ENCODE measurements around the gene GM2A. TPM values are rescaled to one million over a fixed set of nuclear protein-coding genes. Genes with fewer than 3 reads are reported as not detected.
A peak's percentile ranks its signal among the peaks of the same experiment; 100 is the strongest.
"Not testable (repeated sequence)": the region's sequence is repeated elsewhere in the genome, so short reads cannot be mapped to it uniquely, and the experiment has no call there.

The GM2A gene
- total RNA-seq, 2 donors from 2014 or later, result 19.4 to 28.2 TPM

DNA sequence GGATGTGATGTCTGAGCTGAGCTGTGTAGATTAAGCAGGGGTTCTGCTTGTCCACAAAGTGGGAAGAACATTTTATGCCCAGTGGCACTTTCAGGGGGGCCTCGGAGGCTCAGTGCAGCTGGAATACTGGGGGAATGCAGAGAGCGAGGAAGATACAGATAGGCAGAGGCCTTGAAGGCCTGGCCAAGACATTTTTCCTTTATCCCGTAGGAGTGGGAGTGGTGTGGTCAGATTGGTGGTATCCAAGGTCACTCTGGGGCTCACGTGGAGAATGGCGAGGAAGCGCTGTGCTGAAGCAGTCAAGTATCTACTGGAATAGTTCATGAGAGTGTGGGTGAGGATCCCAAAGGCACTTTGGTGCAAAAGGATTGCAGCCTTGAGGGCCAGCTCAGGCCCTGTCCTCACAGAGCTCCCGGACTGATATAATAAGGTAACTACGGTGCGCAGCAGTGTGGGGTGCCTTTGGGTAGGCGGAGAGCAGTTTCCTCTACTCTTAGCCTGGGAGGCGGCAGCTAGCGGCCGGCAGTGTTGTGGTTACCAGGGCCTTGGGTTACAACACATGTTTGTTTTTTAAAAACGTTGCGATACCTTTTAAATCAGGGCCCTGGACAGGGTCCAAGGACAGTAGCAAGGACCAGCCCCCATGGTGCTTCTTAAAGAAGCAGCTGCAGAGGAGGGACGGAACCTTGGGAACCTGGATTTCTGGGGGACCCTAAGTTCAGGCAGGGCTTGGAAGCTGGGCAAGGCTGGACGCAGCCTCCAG lies 18.3 kb upstream of the GM2A start:
- DNase-seq (peak in 1 of 2 donors; percentile 29), ATAC-seq (replicated peaks in 1 of 2) (peak; percentile 70 to 79)
- Mint-ChIP-seq H3K27me3 (ENCODE audit: low read depth) (no peaks in the 10 kb centered on the region), H3K27ac (no peak overlapping the region), H3K9me3 (no peaks in the 10 kb centered on the region), H3K4me1 (ENCODE audit: low read depth) (peaks cover 12% of the 10 kb centered on the region), H3K4me3 (peak overlapping the region; percentile 14 to 20), H3K36me3 (ENCODE audit: insufficient read depth in 2 of 2) (no peaks in the 10 kb centered on the region)

DNA sequence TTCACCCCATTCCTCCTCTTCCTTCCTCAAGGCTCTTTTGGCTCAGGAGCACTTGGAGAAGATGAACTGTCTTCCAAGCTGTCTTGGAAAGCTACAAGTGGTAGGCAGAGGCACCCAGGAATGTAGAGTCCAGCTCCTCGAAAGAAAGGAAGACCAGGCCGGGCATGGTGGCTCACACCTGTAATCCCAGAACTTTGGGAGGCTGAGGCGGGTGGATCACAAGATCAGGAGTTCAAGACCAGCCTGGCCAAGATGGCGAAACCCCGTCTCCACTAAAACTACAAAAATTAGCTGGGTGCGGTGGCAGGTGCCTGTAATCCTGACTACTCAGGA lies 17.8 kb upstream of the GM2A start:
- H3K4me3 Mint-ChIP-seq; H3K27ac Mint-ChIP-seq; H3K9me3 Mint-ChIP-seq; H3K36me3 Mint-ChIP-seq (ENCODE audit: insufficient read depth in 2 of 2); DNase-seq; H3K27me3 Mint-ChIP-seq (ENCODE audit: low read depth); ATAC-seq (replicated peaks in 1 of 2): not testable (repeated sequence)
- H3K4me1 Mint-ChIP-seq (ENCODE audit: low read depth), result peaks cover 12% of the 10 kb centered on the region

DNA sequence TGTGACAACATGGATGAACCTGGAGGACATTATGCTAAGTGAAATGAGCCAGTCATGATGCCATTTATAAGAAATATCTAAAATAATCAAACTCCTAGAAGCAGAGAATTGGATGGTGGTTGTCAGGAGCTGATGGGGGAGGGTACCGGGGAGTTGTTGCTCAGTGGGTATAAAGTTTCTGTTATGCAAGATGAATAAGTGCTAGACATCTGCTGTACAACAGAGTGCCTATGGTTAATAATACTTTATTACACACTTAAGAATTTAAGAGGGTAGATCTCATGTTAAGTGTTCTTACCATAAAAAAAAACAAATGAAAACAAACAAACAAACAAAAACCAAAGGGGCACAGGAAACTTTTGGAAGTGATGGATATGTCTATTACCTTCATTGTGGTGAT lies 16.1 kb upstream of the GM2A start:
- Mint-ChIP-seq H3K9me3 (no peaks in the 10 kb centered on the region), H3K4me3 (no peak overlapping the region), H3K36me3 (ENCODE audit: insufficient read depth in 2 of 2) (no peaks in the 10 kb centered on the region), H3K27me3 (ENCODE audit: low read depth) (no peaks in the 10 kb centered on the region), H3K27ac (no peak overlapping the region), H3K4me1 (ENCODE audit: low read depth) (peaks cover 18% of the 10 kb centered on the region)
- DNase-seq, result no peak
- no peak for ATAC-seq (replicated peaks in 1 of 2)

DNA sequence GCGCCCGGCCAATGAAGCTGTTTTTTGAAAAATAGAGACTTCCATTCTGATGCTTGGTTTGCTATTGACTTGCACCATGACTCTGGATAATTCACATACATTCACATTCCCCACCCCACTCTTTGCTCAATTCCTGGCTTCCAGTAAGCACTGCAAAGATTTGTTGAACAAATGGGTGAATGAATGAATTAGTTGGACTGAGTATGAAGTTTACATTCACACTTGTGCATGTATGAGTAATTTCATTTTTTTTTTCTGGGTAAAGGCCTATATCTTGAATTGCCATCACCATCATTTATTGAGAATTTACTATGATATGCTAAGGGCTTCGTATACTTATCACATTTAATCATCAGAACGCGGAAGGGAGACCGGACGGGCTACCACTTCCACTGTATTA lies 15.3 kb upstream of the GM2A start:
- no peak overlapping the region for H3K27ac Mint-ChIP-seq
- no peak overlapping the region for H3K4me3 Mint-ChIP-seq
- H3K36me3 Mint-ChIP-seq (ENCODE audit: insufficient read depth in 2 of 2), result no peaks in the 10 kb centered on the region

DNA sequence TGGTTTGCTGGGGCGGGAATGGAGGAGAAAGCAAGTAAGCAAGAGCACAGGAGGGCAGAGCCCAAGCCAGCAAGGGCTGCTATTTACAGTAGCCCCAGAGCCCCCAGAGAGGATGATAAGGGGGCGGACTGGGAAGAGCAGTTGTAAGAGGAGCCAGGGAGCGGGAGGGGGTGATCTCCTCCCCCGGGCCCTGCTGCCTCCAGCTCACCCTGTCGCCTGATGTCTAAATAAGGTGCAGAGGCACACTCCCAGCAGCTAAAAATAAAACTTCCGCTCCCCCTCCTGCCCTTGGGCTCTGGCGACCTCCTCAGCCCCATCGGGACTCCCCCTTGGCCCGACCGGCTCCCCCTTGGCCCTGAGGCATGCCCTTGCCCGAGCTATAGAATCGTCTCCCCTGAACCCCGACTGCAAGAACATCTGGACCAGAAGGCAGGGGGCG lies 14.7 kb upstream of the GM2A start:
- Mint-ChIP-seq H3K27me3 (ENCODE audit: low read depth) (no peaks in the 10 kb centered on the region), H3K4me1 (ENCODE audit: low read depth) (peaks cover 20% of the 10 kb centered on the region), H3K36me3 (ENCODE audit: insufficient read depth in 2 of 2) (no peaks in the 10 kb centered on the region), H3K9me3 (no peaks in the 10 kb centered on the region), H3K4me3 (peak overlapping the region in 1 of 2 donors; percentile 32), H3K27ac (no peak overlapping the region)
- no peak for DNase-seq
- ATAC-seq (replicated peaks in 1 of 2), result no peak

More for the DNA sequence above, 15.3 kb upstream of the GM2A start:
- peaks cover 18% of the 10 kb centered on the region for H3K4me1 Mint-ChIP-seq (ENCODE audit: low read depth)
- ATAC-seq (replicated peaks in 1 of 2) (no peak), DNase-seq (no peak)
- H3K27me3 Mint-ChIP-seq (ENCODE audit: low read depth), result no peaks in the 10 kb centered on the region
- no peaks in the 10 kb centered on the region for H3K9me3 Mint-ChIP-seq

DNA sequence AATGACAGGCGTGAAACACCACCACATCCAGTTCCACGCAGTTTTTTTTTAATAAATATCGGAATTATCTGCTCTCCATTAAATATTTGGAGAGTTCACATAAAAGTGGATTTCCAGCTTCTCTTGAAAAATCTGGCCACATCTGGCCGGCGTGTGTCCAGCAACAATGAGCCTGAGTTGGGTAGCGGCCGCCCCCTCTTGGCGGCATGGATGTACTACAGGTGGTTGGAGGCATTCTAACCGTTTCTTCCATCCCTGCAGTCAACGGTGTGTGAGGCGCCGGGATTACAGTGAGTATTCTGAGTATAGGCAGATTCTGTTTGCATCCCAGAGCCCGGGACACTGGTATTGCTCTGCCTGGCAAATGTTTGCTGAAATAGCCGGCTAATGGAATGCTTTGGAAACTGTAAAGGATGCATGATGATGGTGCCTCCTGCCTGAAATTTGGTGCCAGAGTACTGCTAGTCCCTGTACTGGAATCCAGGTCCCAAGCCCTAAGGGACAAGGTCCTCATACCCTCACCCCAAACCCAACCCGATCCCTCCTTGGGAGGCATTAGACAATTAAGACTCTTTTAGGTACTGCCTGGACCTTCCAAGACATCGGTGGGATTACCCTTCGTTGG lies 13.6 kb upstream of the GM2A start:
- H3K27me3 Mint-ChIP-seq (ENCODE audit: low read depth), result no peaks in the 10 kb centered on the region
- H3K36me3 Mint-ChIP-seq (ENCODE audit: insufficient read depth in 2 of 2), result no peaks in the 10 kb centered on the region
- DNase-seq (peak; percentile 31 to 78), ATAC-seq (replicated peaks in 1 of 2) (peak in 1 of 2 donors; percentile 44)
- no peak overlapping the region for H3K27ac Mint-ChIP-seq
- H3K9me3 Mint-ChIP-seq, result no peaks in the 10 kb centered on the region
- peaks cover 27% of the 10 kb centered on the region for H3K4me1 Mint-ChIP-seq (ENCODE audit: low read depth)
- H3K4me3 Mint-ChIP-seq, result peak overlapping the region; percentile 5 to 8

DNA sequence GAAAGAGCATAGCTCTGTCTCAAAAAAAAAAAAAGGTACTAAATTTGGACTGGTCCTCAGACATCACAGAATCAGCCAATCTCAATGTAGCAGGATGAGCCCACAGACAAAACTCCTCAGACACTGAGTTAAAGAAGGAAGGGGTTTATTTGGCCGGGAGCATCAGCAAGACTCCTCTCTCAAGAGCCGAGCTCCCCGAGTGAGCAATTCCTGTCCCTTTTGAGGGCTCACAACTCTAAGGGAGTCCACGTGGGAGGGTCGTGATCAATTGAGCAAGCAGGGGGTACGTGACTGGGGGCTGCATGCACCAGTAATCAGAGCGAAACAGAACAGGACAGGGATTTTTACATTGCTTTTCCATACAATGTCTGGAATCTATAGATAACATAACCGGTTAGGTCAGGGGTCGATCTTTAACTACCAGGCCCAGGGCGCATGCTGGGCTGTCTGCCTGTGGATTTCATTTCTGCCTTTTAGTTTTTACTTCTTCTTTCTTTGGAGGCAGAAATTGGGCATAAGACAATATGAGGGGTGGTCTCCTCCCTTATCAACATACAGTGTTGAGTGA lies 12.6 kb upstream of the GM2A start:
- peaks cover 21% of the 10 kb centered on the region for H3K4me1 Mint-ChIP-seq (ENCODE audit: low read depth)
- ATAC-seq (replicated peaks in 1 of 2); H3K4me3 Mint-ChIP-seq; H3K9me3 Mint-ChIP-seq; H3K27ac Mint-ChIP-seq; DNase-seq; H3K36me3 Mint-ChIP-seq (ENCODE audit: insufficient read depth in 2 of 2); H3K27me3 Mint-ChIP-seq (ENCODE audit: low read depth): not testable (repeated sequence)

DNA sequence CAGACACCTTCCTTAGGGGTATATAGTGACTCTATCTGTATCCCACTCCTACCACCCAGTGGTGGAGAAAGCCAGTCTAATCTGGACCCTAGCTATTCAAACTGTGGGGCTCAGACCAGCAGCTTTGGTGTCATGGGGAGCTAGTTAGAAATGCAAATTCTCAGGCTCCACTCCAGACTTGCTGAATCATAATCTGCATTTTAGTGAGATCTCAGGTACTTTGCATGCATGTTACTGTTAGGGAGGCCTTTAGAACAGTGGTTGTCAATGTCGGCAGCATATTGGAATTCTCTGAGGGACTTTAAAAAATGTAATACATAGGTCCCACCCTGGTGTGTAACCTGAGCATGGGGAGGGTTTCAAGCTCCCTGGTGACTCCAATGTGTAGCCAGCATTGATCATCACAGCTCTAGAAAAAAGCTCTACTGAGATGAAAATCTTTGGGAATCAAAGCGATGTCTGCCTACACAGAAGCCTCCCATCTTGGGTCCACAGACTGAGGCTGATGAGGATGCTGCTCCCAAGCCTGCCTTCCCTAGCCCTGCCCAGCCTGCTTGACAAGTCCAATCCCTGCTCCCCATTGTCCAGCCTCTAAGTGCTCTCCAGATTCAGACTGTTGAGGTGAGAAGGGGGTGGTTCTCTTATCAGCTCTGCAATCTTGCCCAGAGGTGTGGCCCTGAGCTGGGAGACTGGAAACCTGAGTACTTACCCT lies 11.9 kb upstream of the GM2A start:
- ATAC-seq (replicated peaks in 1 of 2), result no peak
- H3K4me1 Mint-ChIP-seq (ENCODE audit: low read depth), result peaks cover 27% of the 10 kb centered on the region
- no peak overlapping the region for H3K27ac Mint-ChIP-seq

DNA sequence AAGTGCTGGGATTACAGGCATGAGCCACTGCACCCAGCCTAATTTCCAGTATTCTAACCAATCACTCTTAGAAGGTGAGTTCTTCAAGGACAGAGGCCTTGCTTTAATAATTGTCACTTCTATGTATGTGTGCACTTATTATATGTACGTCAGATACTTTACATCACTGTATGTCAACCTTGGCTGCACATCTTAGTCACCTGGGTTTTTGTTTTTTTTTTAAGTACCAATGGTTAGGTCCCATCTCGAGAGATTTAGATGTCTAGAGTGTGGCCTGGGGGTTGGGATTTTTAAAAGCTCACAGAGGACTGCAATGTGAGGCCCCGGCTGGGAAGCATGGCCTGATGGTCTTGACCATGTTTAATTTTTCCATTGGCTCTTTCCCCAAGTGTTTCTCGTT lies 9.9 kb upstream of the GM2A start:
- H3K4me3 Mint-ChIP-seq, result peak overlapping the region in 1 of 2 donors; percentile 47
- peak overlapping the region; percentile 40 for H3K27ac Mint-ChIP-seq
- no peaks in the 10 kb centered on the region for H3K36me3 Mint-ChIP-seq (ENCODE audit: insufficient read depth in 2 of 2)

More for the DNA sequence above, 11.9 kb upstream of the GM2A start:
- H3K27me3 Mint-ChIP-seq (ENCODE audit: low read depth), result no peaks in the 10 kb centered on the region
- DNase-seq, result no peak
- no peaks in the 10 kb centered on the region for H3K9me3 Mint-ChIP-seq
- no peak overlapping the region for H3K4me3 Mint-ChIP-seq
- H3K36me3 Mint-ChIP-seq (ENCODE audit: insufficient read depth in 2 of 2), result no peaks in the 10 kb centered on the region

DNA sequence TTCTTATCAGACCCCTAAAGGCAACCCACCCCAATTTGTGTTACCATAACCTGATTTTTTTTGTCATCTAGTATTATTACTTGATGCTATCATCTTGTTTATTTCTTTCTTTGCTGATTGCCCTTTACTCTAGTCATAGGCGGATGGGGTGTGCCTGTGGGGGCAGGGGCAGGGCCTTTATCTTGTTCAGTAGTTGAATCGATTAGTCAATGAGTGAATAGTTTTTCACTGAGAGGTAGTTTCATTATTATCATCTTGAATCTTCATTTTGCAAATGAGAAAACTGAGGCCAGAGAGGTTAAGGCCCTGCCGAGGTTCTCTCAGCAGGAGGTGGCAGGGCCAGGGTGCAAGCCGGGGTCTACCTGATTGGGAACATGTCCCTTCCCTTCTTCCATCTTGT lies 9.4 kb upstream of the GM2A start:
- peaks cover 27% of the 10 kb centered on the region for H3K4me1 Mint-ChIP-seq (ENCODE audit: low read depth)
- H3K9me3 Mint-ChIP-seq, result no peaks in the 10 kb centered on the region
- H3K27me3 Mint-ChIP-seq (ENCODE audit: low read depth), result no peaks in the 10 kb centered on the region
- no peaks in the 10 kb centered on the region for H3K36me3 Mint-ChIP-seq (ENCODE audit: insufficient read depth in 2 of 2)
- peak; percentile 41 to 46 for DNase-seq
- H3K4me3 Mint-ChIP-seq, result peak overlapping the region; percentile 11 to 47
- peak; percentile 80 to 83 for ATAC-seq (replicated peaks in 1 of 2)
- peak overlapping the region; percentile 40 for H3K27ac Mint-ChIP-seq

More for the DNA sequence above, 9.9 kb upstream of the GM2A start:
- ATAC-seq (replicated peaks in 1 of 2) (peak; percentile 3 to 9), DNase-seq (no peak)
- Mint-ChIP-seq H3K9me3 (no peaks in the 10 kb centered on the region), H3K27me3 (ENCODE audit: low read depth) (no peaks in the 10 kb centered on the region), H3K4me1 (ENCODE audit: low read depth) (peaks cover 27% of the 10 kb centered on the region)

DNA sequence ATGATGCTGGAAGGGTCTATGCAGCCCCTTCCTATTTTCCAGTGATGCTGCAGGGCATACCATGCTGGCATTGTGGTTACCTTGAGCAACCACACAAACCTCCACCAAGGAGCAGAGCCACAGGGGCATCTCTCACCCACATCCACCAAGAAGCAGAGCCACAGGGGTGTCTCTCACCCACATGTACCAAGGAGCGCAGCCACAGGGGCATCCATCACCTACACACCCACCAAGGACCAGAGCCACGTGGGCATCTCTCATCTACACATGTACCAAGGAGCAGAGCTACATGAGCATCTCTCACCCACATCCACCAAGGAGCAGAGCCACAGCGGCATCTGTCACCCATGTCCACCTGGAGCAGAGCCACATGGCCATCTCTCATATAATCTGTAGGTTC lies 8.8 kb upstream of the GM2A start:
- no peaks in the 10 kb centered on the region for H3K36me3 Mint-ChIP-seq (ENCODE audit: insufficient read depth in 2 of 2)

DNA sequence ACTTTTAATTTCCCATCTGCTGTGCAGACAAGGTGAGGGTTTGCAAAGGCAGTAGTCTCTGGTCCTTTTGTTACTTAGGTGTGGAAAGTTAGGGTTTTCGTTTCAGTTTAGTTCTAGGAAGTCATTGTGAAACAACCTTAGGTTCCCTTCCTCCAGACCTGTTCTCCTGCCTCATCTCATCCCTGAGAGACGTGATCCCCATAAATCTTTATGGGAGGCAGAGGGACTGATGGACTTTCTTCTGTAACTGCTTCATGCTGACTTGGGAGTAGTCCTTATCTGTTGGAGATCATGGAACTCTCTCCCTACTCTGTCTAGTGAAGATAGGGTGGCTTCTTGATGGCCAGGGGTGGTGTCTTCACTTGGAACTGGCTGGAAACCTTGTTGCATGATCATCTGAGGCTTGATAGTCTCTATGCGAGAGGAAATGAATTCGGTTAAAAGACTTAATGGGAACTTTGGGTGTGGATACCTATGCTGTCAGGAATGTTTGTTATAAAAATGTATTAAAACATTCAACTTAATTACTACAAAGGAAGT lies 7.2 kb upstream of the GM2A start:
- no peak for DNase-seq
- H3K27ac Mint-ChIP-seq, result no peak overlapping the region
- no peak overlapping the region for H3K4me3 Mint-ChIP-seq
- H3K4me1 Mint-ChIP-seq (ENCODE audit: low read depth), result peaks cover 34% of the 10 kb centered on the region
- ATAC-seq (replicated peaks in 1 of 2), result no peak
- H3K36me3 Mint-ChIP-seq (ENCODE audit: insufficient read depth in 2 of 2), result peaks cover 0 to 1% of the 10 kb centered on the region in 2 donors
- no peaks in the 10 kb centered on the region for H3K27me3 Mint-ChIP-seq (ENCODE audit: low read depth)
- H3K9me3 Mint-ChIP-seq, result no peaks in the 10 kb centered on the region

More for the DNA sequence above, 8.8 kb upstream of the GM2A start:
- no peaks in the 10 kb centered on the region for H3K9me3 Mint-ChIP-seq
- peaks cover 27% of the 10 kb centered on the region for H3K4me1 Mint-ChIP-seq (ENCODE audit: low read depth)
- ATAC-seq (replicated peaks in 1 of 2) (peak; percentile 29 to 51), DNase-seq (peak in 1 of 2 donors; percentile 16)
- H3K27me3 Mint-ChIP-seq (ENCODE audit: low read depth), result no peaks in the 10 kb centered on the region
- H3K27ac Mint-ChIP-seq, result no peak overlapping the region
- H3K4me3 Mint-ChIP-seq, result peak overlapping the region; percentile 11 to 47

DNA sequence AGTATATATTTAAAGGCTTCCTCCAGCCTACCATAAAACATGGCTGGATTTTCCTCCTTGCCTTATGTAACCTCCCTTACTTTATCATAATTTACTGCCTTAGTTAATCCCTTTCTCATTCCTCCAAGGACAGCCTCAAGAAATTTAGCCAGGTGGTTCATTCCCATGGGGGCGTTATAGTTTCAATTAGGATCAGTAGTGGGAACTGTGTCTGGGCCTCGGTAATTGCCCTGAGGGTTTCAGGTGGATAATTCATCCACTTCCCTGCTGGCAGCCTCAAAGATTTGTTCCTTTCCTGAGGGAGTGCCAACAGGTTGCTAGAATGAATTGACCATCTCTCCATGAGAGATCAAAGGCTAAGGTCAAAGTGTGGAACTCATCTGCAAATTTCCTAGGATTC lies 4.3 kb upstream of the GM2A start:
- Mint-ChIP-seq H3K27ac (peak overlapping the region; percentile 61), H3K4me1 (ENCODE audit: low read depth) (peaks cover 46% of the 10 kb centered on the region), H3K9me3 (no peaks in the 10 kb centered on the region), H3K36me3 (ENCODE audit: insufficient read depth in 2 of 2) (peaks cover 1 to 2% of the 10 kb centered on the region in 2 donors), H3K4me3 (no peak overlapping the region), H3K27me3 (ENCODE audit: low read depth) (no peaks in the 10 kb centered on the region)
- DNase-seq (no peak), ATAC-seq (replicated peaks in 1 of 2) (no peak)

All from activated T-cell treated with anti-CD3 and anti-CD28 coated beads, Interleukin-2, amount 50 U/mL, for 72 hours (primary cell).